Subcutaneous abdominal adipose tissue (tissue), 5 donors: ENCODE data around the gene SRGN.
A peak's percentile ranks its signal among the peaks of the same experiment; 100 is the strongest.

Source experiments
- H3K27ac ChIP-seq: one replicate; pipeline ENCODE4 v1.7.0; 2013; ENCODE audit warnings: low read depth, mild to moderate bottlenecking, inconsistent platforms, low read length, moderate library complexity
- H3K27me3 ChIP-seq, 5 donors: one replicate each; pipeline ENCODE4 v1.7.0; 2013; ENCODE audit warnings: low read length in 5 of 5, inconsistent platforms in 1 of 5; ENCODE audit not compliant: control insufficient read depth in 5 of 5, insufficient read depth in 4 of 5
- H3K36me3 ChIP-seq, 5 donors: one replicate each; pipeline ENCODE4 v1.7.0; 2013; ENCODE audit warnings: low read length in 5 of 5; ENCODE audit not compliant: control insufficient read depth in 5 of 5, insufficient read depth in 5 of 5
- H3K4me1 ChIP-seq, 5 donors: one replicate each; pipeline ENCODE4 v1.7.0; 2013; ENCODE audit warnings: low read length in 5 of 5, mild to moderate bottlenecking in 3 of 5, moderate library complexity in 1 of 5; ENCODE audit not compliant: control insufficient read depth in 5 of 5, insufficient read depth in 5 of 5
- H3K4me3 ChIP-seq, 5 donors: one replicate each; pipeline ENCODE4 v1.7.0; 2013; ENCODE audit warnings: low read length in 5 of 5, low read depth in 1 of 5
- H3K9ac ChIP-seq, 5 donors: one replicate each; pipeline ENCODE4 v1.7.0; 2013; ENCODE audit warnings: low read length in 5 of 5, mild to moderate bottlenecking in 4 of 5, moderate library complexity in 3 of 5
- H3K9me3 ChIP-seq, 5 donors: one replicate each; pipeline ENCODE4 v1.7.0; 2013; ENCODE audit warnings: low read length in 5 of 5; ENCODE audit not compliant: control insufficient read depth in 5 of 5
- donor health status: healthy.
- donor health status: healthy.
- donor health status: healthy.
- donor health status: healthy.
- donor health status: healthy.

SRGN gene

DNA sequence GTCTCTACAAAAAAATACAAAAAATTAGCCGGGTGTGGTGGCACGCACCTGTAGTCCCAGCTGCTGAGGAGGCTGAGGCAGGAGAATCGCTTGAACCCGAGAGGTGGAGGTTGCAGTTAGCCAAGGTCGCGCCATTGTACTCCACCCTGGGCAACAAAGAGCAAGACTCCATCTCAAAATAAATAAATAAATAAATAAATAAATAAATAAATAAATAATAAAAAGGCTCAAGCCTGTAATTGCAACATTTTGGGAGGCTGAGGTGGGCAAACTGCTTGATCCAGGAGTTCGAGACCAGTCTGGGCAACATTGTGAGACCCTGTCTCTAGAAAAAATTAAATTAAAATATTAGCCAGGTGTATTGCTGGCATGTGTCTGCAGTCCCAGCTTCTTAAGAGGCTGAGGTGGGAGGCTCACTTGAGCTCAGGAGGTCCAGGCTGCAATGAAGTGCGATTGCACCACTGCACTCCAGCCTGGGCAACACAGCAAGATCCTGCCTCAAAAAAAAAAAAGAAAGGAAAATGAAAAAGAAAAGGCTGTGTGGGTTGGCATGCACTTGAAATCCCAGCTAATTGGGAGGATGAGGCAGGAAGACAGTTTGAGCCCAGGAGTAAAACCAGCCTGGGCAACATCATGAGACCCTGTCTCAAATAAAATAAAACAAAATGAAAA lies 27.6 kb upstream of the SRGN start:
- peaks cover 11 to 59% (median 52%) of the 10 kb centered on the region in 5 donors for H3K4me1 ChIP-seq
- no peaks in the 10 kb centered on the region for H3K36me3 ChIP-seq
- H3K27me3 ChIP-seq: no peaks in the 10 kb centered on the region
- peak overlapping the region; percentile 80 for H3K27ac ChIP-seq
- no peak overlapping the region for H3K9ac ChIP-seq
- no peaks in the 10 kb centered on the region for H3K9me3 ChIP-seq
- no peak overlapping the region for H3K4me3 ChIP-seq

DNA sequence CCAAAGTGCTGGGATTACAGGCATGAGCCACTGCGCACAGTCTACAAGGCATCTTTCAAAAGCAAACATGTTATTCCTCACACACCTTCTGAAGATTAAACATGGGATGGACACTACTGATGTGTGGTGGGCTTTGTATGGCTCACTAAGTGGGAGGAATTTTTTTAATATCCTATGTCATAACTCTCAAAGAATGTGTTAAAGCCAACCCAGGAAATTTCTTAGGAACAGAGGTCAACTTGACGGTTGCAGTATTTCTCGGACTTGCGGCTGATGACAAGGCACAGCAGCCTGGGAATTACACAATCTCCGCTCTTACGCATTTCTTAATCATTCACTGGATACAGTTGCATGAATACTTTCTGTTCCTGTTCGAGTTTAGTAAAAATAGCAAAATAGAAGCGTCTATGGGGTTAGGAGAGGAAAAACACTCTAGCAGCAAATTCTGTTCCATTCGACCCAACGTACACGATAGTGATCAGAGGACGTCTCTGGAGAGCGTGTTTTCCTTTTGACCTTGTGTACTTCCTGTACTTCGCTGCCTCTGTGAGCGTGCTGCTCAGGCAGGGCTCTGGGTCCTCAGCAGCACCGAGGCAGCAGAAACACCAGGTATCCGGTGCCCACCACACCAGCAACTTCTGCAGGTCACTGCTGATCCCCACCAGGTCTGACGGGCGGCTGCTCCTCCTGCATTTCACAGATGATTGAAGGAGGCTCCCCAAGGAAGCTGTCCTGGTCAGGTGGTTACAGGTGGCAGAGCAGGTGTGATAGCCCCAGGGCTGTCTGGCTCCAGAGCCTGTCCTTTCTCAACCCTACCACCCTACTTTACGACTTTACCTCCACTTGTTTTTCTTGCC lies 26.4 kb upstream of the SRGN start:
- Histone ChIP-seq H3K27ac (peak overlapping the region; percentile 94), H3K4me1 (peaks cover 11 to 63% (median 57%) of the 10 kb centered on the region in 5 donors), H3K9me3 (no peaks in the 10 kb centered on the region), H3K36me3 (no peaks in the 10 kb centered on the region), H3K27me3 (no peaks in the 10 kb centered on the region), H3K4me3 (peak overlapping the region; percentile 10 to 77 (median 54)), H3K9ac (peak overlapping the region; percentile 0 to 79 (median 50))

DNA sequence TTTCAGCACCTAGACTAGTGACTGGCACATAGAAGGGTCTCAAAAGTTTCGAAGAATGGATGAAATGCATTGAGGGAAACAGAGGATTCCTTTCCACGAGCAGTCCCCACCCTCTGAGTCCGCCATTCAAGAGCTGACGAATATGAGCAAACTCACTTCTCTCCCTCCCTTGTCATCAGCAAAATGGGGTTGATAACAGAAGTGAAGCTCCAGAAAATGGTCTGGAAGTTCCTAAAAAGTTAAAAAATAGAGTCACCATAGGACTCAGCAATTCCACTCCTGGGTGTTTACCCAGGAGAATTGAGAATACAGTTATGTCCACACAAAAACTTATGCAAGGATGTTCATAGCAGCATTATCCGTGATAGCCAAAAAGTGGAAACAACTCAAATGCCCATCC lies 25.0 kb upstream of the SRGN start:
- H3K27me3 ChIP-seq: no peaks in the 10 kb centered on the region
- no peaks in the 10 kb centered on the region for H3K9me3 ChIP-seq
- H3K4me1 ChIP-seq: peaks cover 9 to 50% (median 46%) of the 10 kb centered on the region in 5 donors
- H3K4me3 ChIP-seq: no peak overlapping the region
- no peaks in the 10 kb centered on the region for H3K36me3 ChIP-seq
- H3K9ac ChIP-seq: peak overlapping the region in 1 of 5 donors; percentile 69
- H3K27ac ChIP-seq: no peak overlapping the region

DNA sequence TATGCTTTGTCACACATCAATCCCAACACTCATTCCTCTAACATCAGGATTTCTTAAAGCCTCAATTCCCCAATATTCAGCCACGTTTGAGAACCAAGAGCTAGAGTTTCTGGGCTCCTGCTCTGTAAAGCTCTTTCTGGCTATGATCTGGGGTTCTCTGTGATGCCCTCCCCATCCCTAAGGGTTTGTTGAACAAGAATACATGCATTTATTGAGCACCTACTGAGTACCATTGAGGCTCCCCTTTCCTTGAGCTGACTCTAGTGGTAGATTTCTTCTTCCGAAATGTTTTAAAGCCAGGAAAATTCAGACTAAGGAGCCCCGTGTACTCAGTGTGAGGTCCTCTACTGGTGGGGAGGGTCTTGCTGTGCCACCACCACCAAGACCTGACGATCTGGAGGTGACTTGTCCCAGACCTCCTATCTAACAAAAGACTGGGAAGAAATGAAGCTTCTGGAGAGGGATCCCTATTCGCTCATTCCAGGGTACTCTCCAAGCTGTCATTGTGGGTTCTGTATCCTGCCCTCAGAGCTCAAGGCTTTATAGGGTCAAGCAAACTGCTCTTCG lies 23.1 kb upstream of the SRGN start:
- Histone ChIP-seq H3K36me3 (no peaks in the 10 kb centered on the region), H3K9ac (peak overlapping the region in 2 of 5 donors; percentile 47 to 64), H3K4me1 (peaks cover 9 to 53% (median 47%) of the 10 kb centered on the region in 5 donors), H3K27ac (peak overlapping the region; percentile 38), H3K4me3 (peak overlapping the region in 1 of 5 donors; percentile 9), H3K9me3 (no peaks in the 10 kb centered on the region), H3K27me3 (no peaks in the 10 kb centered on the region)

DNA sequence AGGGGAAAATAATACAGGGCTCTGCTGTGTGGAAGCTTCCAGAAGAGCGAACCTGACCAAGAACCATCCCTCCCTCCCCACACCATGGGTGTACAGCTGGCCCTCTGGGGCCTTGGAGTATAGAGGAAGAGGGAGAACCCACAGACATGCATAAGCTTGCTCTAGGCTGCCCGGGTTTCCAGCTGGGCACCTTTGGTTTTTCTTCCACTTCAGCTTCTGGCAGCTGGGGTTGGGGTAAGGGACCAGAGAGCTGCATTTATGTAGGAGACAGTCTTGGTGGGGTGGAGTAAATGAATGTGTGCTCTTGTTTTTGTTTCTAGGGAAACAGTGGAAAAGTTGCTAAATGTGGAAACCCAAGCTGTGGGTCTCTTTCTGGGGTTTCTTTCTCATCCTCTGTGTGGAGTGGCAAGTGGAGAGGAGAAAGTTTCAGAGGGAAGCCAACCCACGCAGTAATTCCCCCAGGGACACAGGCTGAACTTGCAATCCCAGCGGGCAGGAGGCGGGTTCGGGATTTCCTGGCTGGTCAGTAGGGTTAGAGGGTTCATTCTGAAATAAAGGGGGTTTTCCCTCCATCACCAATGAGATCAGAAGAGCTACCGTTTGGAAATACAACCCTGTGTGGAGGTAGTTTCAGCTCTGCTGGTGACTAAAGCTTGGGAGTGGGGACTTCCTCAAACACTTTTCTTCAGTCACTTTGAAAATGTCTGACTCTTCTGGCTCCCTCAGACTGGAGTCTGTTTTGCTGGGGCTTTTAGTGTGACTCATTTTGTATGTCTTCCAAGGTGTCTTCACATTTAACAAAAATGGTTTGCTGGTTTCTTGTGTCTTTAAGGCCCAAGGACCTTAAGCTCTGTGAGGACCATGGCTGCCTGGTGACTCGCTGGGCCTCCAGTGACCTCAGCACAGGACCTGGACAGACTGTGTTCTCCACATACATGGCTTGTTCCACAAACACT lies 22.2 kb upstream of the SRGN start:
- Histone ChIP-seq H3K4me1 (peaks cover 9 to 56% (median 49%) of the 10 kb centered on the region in 5 donors), H3K36me3 (no peaks in the 10 kb centered on the region), H3K27me3 (no peaks in the 10 kb centered on the region), H3K9me3 (no peaks in the 10 kb centered on the region), H3K9ac (peak overlapping the region in 3 of 5 donors; percentile 20 to 64 (median 47)), H3K27ac (peak overlapping the region; percentile 38), H3K4me3 (peak overlapping the region in 2 of 5 donors; percentile 9 to 15)

DNA sequence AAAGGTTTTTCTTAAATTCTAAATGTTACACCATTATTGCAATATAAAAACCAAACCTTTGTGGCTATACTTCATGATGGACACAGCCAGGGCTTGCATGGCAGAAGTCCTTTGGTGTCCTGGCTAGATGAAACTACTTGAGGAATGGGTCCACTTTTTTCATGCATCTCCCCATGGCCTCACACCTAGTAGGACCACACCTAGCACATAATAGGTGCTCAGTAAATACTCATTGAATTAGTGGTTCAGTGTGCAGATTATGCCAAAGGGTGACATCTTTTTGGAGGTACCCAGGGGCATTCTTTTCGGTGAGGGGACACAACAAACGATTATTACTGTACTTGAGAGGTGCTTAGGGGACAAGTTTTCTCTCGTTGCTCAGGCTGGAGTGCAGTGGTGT lies 20.7 kb upstream of the SRGN start:
- peaks cover 3 to 42% (median 37%) of the 10 kb centered on the region in 5 donors for H3K4me1 ChIP-seq
- H3K27me3 ChIP-seq: no peaks in the 10 kb centered on the region
- no peaks in the 10 kb centered on the region for H3K36me3 ChIP-seq
- H3K4me3 ChIP-seq: no peak overlapping the region
- H3K27ac ChIP-seq: no peak overlapping the region
- H3K9ac ChIP-seq: no peak overlapping the region
- H3K9me3 ChIP-seq: no peaks in the 10 kb centered on the region

DNA sequence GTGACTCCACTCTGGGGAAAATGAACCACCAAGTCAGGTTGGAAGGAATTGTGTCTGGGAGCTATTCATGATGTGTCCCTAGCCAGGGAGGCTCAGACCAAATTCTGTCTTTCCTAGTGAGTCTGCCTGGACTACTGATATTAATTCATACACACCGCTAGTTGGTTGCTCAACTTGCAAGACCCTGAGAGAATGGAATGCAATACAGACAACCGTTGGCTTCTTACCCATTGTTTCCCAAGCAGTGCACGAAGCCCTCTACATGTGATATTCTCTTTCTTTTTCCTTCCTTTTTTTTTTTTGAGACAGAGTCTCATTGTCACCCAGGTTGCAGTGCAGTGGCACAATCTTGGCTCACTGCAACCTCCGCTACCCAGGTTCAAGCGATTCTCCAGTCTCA lies 19.4 kb upstream of the SRGN start:
- Histone ChIP-seq H3K36me3 (no peaks in the 10 kb centered on the region), H3K9ac (no peak overlapping the region), H3K4me3 (no peak overlapping the region), H3K27me3 (no peaks in the 10 kb centered on the region), H3K27ac (no peak overlapping the region), H3K4me1 (peaks cover 0 to 36% (median 33%) of the 10 kb centered on the region in 5 donors), H3K9me3 (no peaks in the 10 kb centered on the region)

DNA sequence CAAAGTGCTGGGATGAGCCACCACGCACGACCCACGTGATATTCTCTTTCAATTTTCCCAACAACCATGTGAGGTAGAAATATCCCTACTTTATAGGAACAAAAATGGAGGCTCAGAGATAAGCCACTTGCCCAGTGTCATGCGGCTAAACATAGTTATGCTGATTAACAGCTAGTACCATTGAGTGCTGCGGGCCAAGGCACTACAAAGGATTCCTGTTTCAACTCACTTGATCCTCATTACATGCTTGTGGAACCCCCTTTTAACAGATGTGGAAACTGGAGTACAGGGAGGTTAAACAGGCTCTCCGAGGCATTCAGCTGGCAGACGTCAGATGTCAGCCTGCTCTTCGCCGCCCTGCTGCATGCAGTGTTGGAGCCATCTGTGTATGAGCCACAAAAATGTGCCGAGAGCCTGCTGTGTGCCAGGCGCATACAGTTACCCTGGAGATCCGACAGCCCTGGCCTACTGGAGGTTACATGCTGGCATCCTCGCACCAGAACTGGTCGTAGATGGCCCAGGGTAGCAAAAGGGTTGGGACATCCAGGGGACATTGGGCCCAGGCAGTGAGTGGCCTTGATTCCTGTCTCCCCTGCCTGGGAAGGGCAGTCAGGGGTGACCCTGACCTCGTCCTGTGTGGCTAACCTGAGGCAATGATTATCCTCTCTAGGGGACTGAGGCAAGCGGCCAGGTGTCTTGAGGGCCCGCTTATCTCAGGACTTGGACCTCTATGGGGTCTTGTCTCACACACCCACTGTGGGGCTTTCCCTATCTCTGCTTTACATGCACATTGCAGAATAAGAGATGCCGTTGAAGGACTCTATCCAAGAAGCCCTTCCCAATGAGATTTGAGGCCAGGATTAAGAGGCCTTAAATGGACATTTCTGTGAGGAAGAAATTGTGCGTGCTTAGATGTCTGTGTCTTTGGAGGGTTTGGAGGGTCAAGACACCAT lies 18.5 kb upstream of the SRGN start:
- no peaks in the 10 kb centered on the region for H3K36me3 ChIP-seq
- peaks cover 0 to 36% (median 31%) of the 10 kb centered on the region in 5 donors for H3K4me1 ChIP-seq
- H3K27me3 ChIP-seq: no peaks in the 10 kb centered on the region
- no peak overlapping the region for H3K27ac ChIP-seq
- no peak overlapping the region for H3K4me3 ChIP-seq
- no peak overlapping the region for H3K9ac ChIP-seq
- no peaks in the 10 kb centered on the region for H3K9me3 ChIP-seq

DNA sequence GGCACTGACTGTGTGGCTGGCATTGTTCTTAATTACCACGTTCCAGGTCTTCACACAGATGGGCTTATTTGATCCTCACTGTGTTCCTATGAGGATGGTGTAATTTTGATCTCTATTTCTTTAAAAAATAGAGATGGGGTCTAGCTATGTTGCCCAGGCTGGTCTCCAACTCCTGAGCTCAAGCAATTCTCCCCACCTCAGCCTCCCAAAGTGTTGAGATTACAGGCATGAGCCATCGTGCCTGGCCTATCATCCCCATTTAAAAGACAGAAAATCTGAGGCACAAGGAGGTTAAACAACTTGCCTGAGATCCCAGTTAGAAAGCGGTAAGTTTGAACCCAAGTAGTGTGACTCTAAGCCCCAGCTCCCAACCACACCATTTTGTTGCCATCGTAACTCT lies 17.0 kb upstream of the SRGN start:
- peaks cover 0 to 21% (median 18%) of the 10 kb centered on the region in 5 donors for H3K4me1 ChIP-seq
- no peaks in the 10 kb centered on the region for H3K36me3 ChIP-seq
- H3K27me3 ChIP-seq: no peaks in the 10 kb centered on the region
- no peaks in the 10 kb centered on the region for H3K9me3 ChIP-seq
- H3K9ac ChIP-seq: no peak overlapping the region
- H3K4me3 ChIP-seq: no peak overlapping the region
- no peak overlapping the region for H3K27ac ChIP-seq
